A673 (cell line): Measurements from ENCODE around the gene GLI3. TPM values are rescaled to one million over a fixed set of nuclear protein-coding genes. Genes with fewer than 3 reads are reported as not detected.

Experiments used
- BruUV-seq: library from RNA; stranded (reverse); fragments of 400-500 nt; replicated peaks from 2 replicates; lab custom pipeline; 2021; lab: Mats Ljungman, UMichigan
- CTCF ChIA-PET: fragments of 300-600 bp; sonication (Branson Sonifier 250); formaldehyde crosslinking; loops from one replicate; lab custom pipeline; 2022; ENCODE audit warnings: antibody characterized with exemption; lab: Charles Lee
- POLR2A ChIA-PET: fragments of 300-600 bp; sonication (Branson Sonifier 250); formaldehyde crosslinking; loops from one replicate; lab custom pipeline; 2022; ENCODE audit warnings: antibody characterized with exemption; ENCODE audit not compliant: low non-redundant PET; lab: Charles Lee
- DNase-seq: peaks from one replicate; pipeline ENCODE4 v3.0.0-alpha.2; 2015; ENCODE audit warnings: low spot score
- H3K27ac ChIP-seq: fragments of 200-600 bp; sonication (generic); 2 replicates; pipeline ENCODE4 v1.5.1; 2016; ENCODE audit warnings: mixed run types, low read depth, mild to moderate bottlenecking, mixed read lengths, antibody characterized with exemption, low read length; ENCODE audit not compliant: poor library complexity, severe bottlenecking
- H3K27me3 ChIP-seq: fragments of 200-600 bp; sonication (generic); replicated peaks from 2 replicates; pipeline ENCODE4 v1.6.1; 2017; ENCODE audit warnings: mixed run types, low read depth, mild to moderate bottlenecking, mixed read lengths, antibody characterized with exemption, low read length; ENCODE audit not compliant: insufficient read depth, poor library complexity
- H3K36me3 ChIP-seq: fragments of 200-600 bp; sonication (generic); 2 replicates; pipeline ENCODE4 v1.6.1; 2016; ENCODE audit warnings: mixed run types, mild to moderate bottlenecking, mixed read lengths, antibody characterized with exemption, low read length; ENCODE audit not compliant: insufficient read depth, poor library complexity, severe bottlenecking
- H3K4me1 ChIP-seq: fragments of 200-600 bp; sonication (generic); 2 replicates; pipeline ENCODE4 v1.6.1; 2017; ENCODE audit warnings: mixed run types, mild to moderate bottlenecking, mixed read lengths, antibody characterized with exemption, low read length; ENCODE audit not compliant: insufficient read depth, poor library complexity, severe bottlenecking
- H3K4me3 ChIP-seq: fragments of 200-600 bp; sonication (generic); 2 replicates; pipeline ENCODE4 v1.5.1; 2016; ENCODE audit warnings: low read depth, mixed run types, mild to moderate bottlenecking, mixed read lengths, low read length; ENCODE audit not compliant: poor library complexity, severe bottlenecking
- H3K9me3 ChIP-seq: fragments of 200-600 bp; sonication (generic); 2 replicates; pipeline ENCODE4 v1.6.1; 2016; ENCODE audit warnings: mixed run types, low read depth, mild to moderate bottlenecking, mixed read lengths, antibody characterized with exemption, low read length; ENCODE audit not compliant: poor library complexity, severe bottlenecking
- CTCF ChIP-seq: fragments of 300-800, 200-600 bp; sonication (generic); conservative IDR thresholded peaks from 2 replicates; pipeline ENCODE4 v1.5.1; 2017; ENCODE audit warnings: low read depth, mild to moderate bottlenecking, antibody characterized with exemption, low read length, moderate library complexity, mixed read lengths
- EZH2 ChIP-seq: fragments of 200-600 bp; sonication (generic); IDR thresholded peaks from 2 replicates; pipeline ENCODE4 v1.6.1; 2017; ENCODE audit warnings: borderline replicate concordance, low read depth, mild to moderate bottlenecking, mixed read lengths, antibody characterized with exemption, low read length; ENCODE audit not compliant: poor library complexity, severe bottlenecking
- intact Hi-C: fragments of 100-400 bp; cut with micrococcal nuclease; formaldehyde crosslinking; loops from one replicate; pipeline ENCODE4 v1.10.0; 2022; ENCODE audit not compliant: unreplicated experiment
- total RNA-seq: library from RNA; stranded (reverse); gene quantifications from 2 replicates; pipeline ENCODE4 v1.2.3, GENCODE V29; 2021

The GLI3 gene
- total RNA-seq, 1 experiment from 2014 or later: 52.6 TPM

- DNase-seq: no peak
- TF ChIP-seq EZH2 (no peak), CTCF (no peak)
- intact Hi-C loops: no loop called here
- H3K9me3 ChIP-seq: no peaks in the 10 kb centered on the region
- H3K36me3 ChIP-seq: no peaks in the 10 kb centered on the region
- no peaks in the 10 kb centered on the region for H3K4me1 ChIP-seq
- ChIA-PET CTCF (interaction anchor here (1.2 kb wide), 1 partner anchor 10 kb away, joined by 3 read pairs; no protein-coding TSS in a partner anchor), POLR2A (no interaction called here)
- BruUV-seq: no TSS peak
- no peak overlapping the region for H3K27ac ChIP-seq
- H3K4me3 ChIP-seq: no peak overlapping the region
- no peaks in the 10 kb centered on the region for H3K27me3 ChIP-seq
Measured at GRCh38 chr7:41930538-41931262, 306.3 kb downstream of the GLI3 start.

GRCh38 chr7:41928781-41929180 lies 308.2 kb downstream of the GLI3 start:
- H3K27ac ChIP-seq: no peak overlapping the region
- intact Hi-C loops: no loop called here
- BruUV-seq: no TSS peak
- H3K27me3 ChIP-seq: no peaks in the 10 kb centered on the region
- H3K9me3 ChIP-seq: no peaks in the 10 kb centered on the region
- no peak for TF ChIP-seq EZH2
- ChIA-PET POLR2A (no interaction called here), CTCF (no interaction called here)
- no peaks in the 10 kb centered on the region for H3K4me1 ChIP-seq
- no peak overlapping the region for H3K4me3 ChIP-seq
- no peaks in the 10 kb centered on the region for H3K36me3 ChIP-seq
- no peak for DNase-seq

GRCh38 chr7:41928166-41928565 lies 308.8 kb downstream of the GLI3 start:
- no peak for DNase-seq
- no peak overlapping the region for H3K4me3 ChIP-seq
- H3K27me3 ChIP-seq: no peaks in the 10 kb centered on the region
- H3K27ac ChIP-seq: no peak overlapping the region
- no peaks in the 10 kb centered on the region for H3K9me3 ChIP-seq
- ChIA-PET CTCF (no interaction called here), POLR2A (no interaction called here)
- TF ChIP-seq EZH2 (no peak), CTCF (no peak)
- no TSS peak for BruUV-seq
- no peaks in the 10 kb centered on the region for H3K4me1 ChIP-seq
- no peaks in the 10 kb centered on the region for H3K36me3 ChIP-seq
- intact Hi-C loops: no loop called here

GRCh38 chr7:41927380-41927779 lies 309.6 kb downstream of the GLI3 start:
- intact Hi-C loops: no loop called here
- H3K27me3 ChIP-seq: no peaks in the 10 kb centered on the region
- no peaks in the 10 kb centered on the region for H3K9me3 ChIP-seq
- no peaks in the 10 kb centered on the region for H3K4me1 ChIP-seq
- no peak overlapping the region for H3K4me3 ChIP-seq
- ChIA-PET POLR2A (no interaction called here), CTCF (no interaction called here)
- no peak overlapping the region for H3K27ac ChIP-seq
- no peaks in the 10 kb centered on the region for H3K36me3 ChIP-seq
- no peak for TF ChIP-seq CTCF
- TF ChIP-seq EZH2: no peak
- no peak for DNase-seq
- no TSS peak for BruUV-seq
